ENCODE measurements around the gene PSMB10. TPM values are rescaled to one million over a fixed set of nuclear protein-coding genes. Genes with fewer than 3 reads are reported as not detected.
"Not testable (repeated sequence)": the region's sequence is repeated elsewhere in the genome, so short reads cannot be mapped to it uniquely, and the experiment has no call there.

Gene PSMB10
- total RNA-seq, 1 donor from 2014 or later, result 29.9 TPM

GRCh38 chr16:67927131-67927941, 9.3 kb downstream of the PSMB10 start:
- no peak for DNase-seq (ENCODE audit: low spot score)

GRCh38 chr16:67926181-67926750, 10.4 kb downstream of the PSMB10 start:
- no peak for DNase-seq (ENCODE audit: low spot score)

- DNase-seq (ENCODE audit: low spot score), result no peak
These were observed 12.3 kb downstream of the PSMB10 start for GRCh38 chr16:67924140-67924906.

GRCh38 chr16:67923414-67924116, 13.1 kb downstream of the PSMB10 start:
- no peak for DNase-seq (ENCODE audit: low spot score)

- no peak for DNase-seq (ENCODE audit: low spot score)
These were observed 13.9 kb downstream of the PSMB10 start for GRCh38 chr16:67922740-67923139.

- peak; percentile 53 for DNase-seq (ENCODE audit: low spot score)
These were observed 14.4 kb downstream of the PSMB10 start for GRCh38 chr16:67922221-67922620.

- no peak for DNase-seq (ENCODE audit: low spot score)
These were observed 16.9 kb downstream of the PSMB10 start for GRCh38 chr16:67919622-67920221.

- no peak for DNase-seq (ENCODE audit: low spot score)
These were observed 18.8 kb downstream of the PSMB10 start for GRCh38 chr16:67917852-67918236.

GRCh38 chr16:67917140-67917851, 19.4 kb downstream of the PSMB10 start:
- no peak for DNase-seq (ENCODE audit: low spot score)

GRCh38 chr16:67915831-67916723, 20.6 kb downstream of the PSMB10 start:
- DNase-seq (ENCODE audit: low spot score), result no peak

GRCh38 chr16:67915496-67915769, 21.2 kb downstream of the PSMB10 start:
- DNase-seq (ENCODE audit: low spot score), result not testable (repeated sequence)

GRCh38 chr16:67914758-67915495, 21.7 kb downstream of the PSMB10 start:
- no peak for DNase-seq (ENCODE audit: low spot score)

- DNase-seq (ENCODE audit: low spot score), result peak; percentile 87
These were observed 26.5 kb downstream of the PSMB10 start for GRCh38 chr16:67910158-67910557.

GRCh38 chr16:67909056-67909742, 27.5 kb downstream of the PSMB10 start:
- no peak for DNase-seq (ENCODE audit: low spot score)

- no peak for DNase-seq (ENCODE audit: low spot score)
These were observed 29.1 kb downstream of the PSMB10 start for GRCh38 chr16:67907397-67908180.

GRCh38 chr16:67902831-67903230, 33.8 kb downstream of the PSMB10 start:
- DNase-seq (ENCODE audit: low spot score), result no peak

- no peak for DNase-seq (ENCODE audit: low spot score)
These were observed 34.9 kb downstream of the PSMB10 start for GRCh38 chr16:67901734-67902133.

- peak; percentile 50 for DNase-seq (ENCODE audit: low spot score)
These were observed 39.4 kb downstream of the PSMB10 start for GRCh38 chr16:67897231-67897630.
